ENCODE data around the gene PSMA7.

Gene PSMA7

GRCh38 chr20:62104234-62104789 lies 38.9 kb downstream of the PSMA7 start:
- peaks cover 10% of the 10 kb centered on the region for H3K36me3 Mint-ChIP-seq (ENCODE audit: low read depth)
- DNase-seq (ENCODE audit: low spot score): no peak
- peaks cover 65% of the 10 kb centered on the region for H3K9me3 Mint-ChIP-seq
- H3K4me1 Mint-ChIP-seq (ENCODE audit: low read depth): no peaks in the 10 kb centered on the region
- H3K27ac Mint-ChIP-seq: no peak overlapping the region
- no peak overlapping the region for H3K4me3 Mint-ChIP-seq
- no peaks in the 10 kb centered on the region for H3K27me3 Mint-ChIP-seq (ENCODE audit: low read depth)

- H3K4me1 Mint-ChIP-seq (ENCODE audit: low read depth): no peaks in the 10 kb centered on the region
- peaks cover 6% of the 10 kb centered on the region for H3K36me3 Mint-ChIP-seq (ENCODE audit: low read depth)
- no peak overlapping the region for H3K4me3 Mint-ChIP-seq
- peaks cover 58% of the 10 kb centered on the region for H3K9me3 Mint-ChIP-seq
- H3K27me3 Mint-ChIP-seq (ENCODE audit: low read depth): no peaks in the 10 kb centered on the region
- H3K27ac Mint-ChIP-seq: no peak overlapping the region
- no peak for DNase-seq (ENCODE audit: low spot score)
These were observed 39.5 kb downstream of the PSMA7 start for GRCh38 chr20:62103508-62104233.

- Mint-ChIP-seq H3K4me3 (no peak overlapping the region), H3K36me3 (ENCODE audit: low read depth) (peaks cover 4% of the 10 kb centered on the region), H3K27me3 (ENCODE audit: low read depth) (no peaks in the 10 kb centered on the region), H3K9me3 (peaks cover 36% of the 10 kb centered on the region), H3K27ac (no peak overlapping the region), H3K4me1 (ENCODE audit: low read depth) (no peaks in the 10 kb centered on the region)
- DNase-seq (ENCODE audit: low spot score): no peak
These were observed 42.1 kb downstream of the PSMA7 start for GRCh38 chr20:62101078-62101477.

- no peaks in the 10 kb centered on the region for H3K27me3 Mint-ChIP-seq (ENCODE audit: low read depth)
- H3K4me3 Mint-ChIP-seq: no peak overlapping the region
- H3K36me3 Mint-ChIP-seq (ENCODE audit: low read depth): no peaks in the 10 kb centered on the region
- H3K9me3 Mint-ChIP-seq: peaks cover 18% of the 10 kb centered on the region
- no peaks in the 10 kb centered on the region for H3K4me1 Mint-ChIP-seq (ENCODE audit: low read depth)
- H3K27ac Mint-ChIP-seq: no peak overlapping the region
- DNase-seq (ENCODE audit: low spot score): no peak
These were observed 45.2 kb downstream of the PSMA7 start for GRCh38 chr20:62097881-62098407.

- Mint-ChIP-seq H3K9me3 (peaks cover 23% of the 10 kb centered on the region), H3K4me3 (no peak overlapping the region)
These were observed 46.5 kb downstream of the PSMA7 start for GRCh38 chr20:62096421-62097380.

GRCh38 chr20:62089393-62089792 lies 53.8 kb downstream of the PSMA7 start:
- Mint-ChIP-seq H3K9me3 (peaks cover 7% of the 10 kb centered on the region), H3K4me1 (ENCODE audit: low read depth) (no peaks in the 10 kb centered on the region), H3K36me3 (ENCODE audit: low read depth) (no peaks in the 10 kb centered on the region), H3K27me3 (ENCODE audit: low read depth) (no peaks in the 10 kb centered on the region), H3K4me3 (no peak overlapping the region), H3K27ac (no peak overlapping the region)
- DNase-seq (ENCODE audit: low spot score): no peak

More at GRCh38 chr20:62096421-62097380, 46.5 kb downstream of the PSMA7 start:
- Mint-ChIP-seq H3K27me3 (ENCODE audit: low read depth) (no peaks in the 10 kb centered on the region), H3K4me1 (ENCODE audit: low read depth) (no peaks in the 10 kb centered on the region), H3K36me3 (ENCODE audit: low read depth) (no peaks in the 10 kb centered on the region), H3K27ac (no peak overlapping the region)
- DNase-seq (ENCODE audit: low spot score): no peak

GRCh38 chr20:62088258-62089127 lies 54.7 kb downstream of the PSMA7 start:
- Mint-ChIP-seq H3K9me3 (peaks cover 7% of the 10 kb centered on the region), H3K4me1 (ENCODE audit: low read depth) (no peaks in the 10 kb centered on the region), H3K36me3 (ENCODE audit: low read depth) (no peaks in the 10 kb centered on the region), H3K4me3 (no peak overlapping the region), H3K27ac (no peak overlapping the region), H3K27me3 (ENCODE audit: low read depth) (no peaks in the 10 kb centered on the region)
- no peak for DNase-seq (ENCODE audit: low spot score)

- Mint-ChIP-seq H3K4me3 (no peak overlapping the region), H3K4me1 (ENCODE audit: low read depth) (no peaks in the 10 kb centered on the region), H3K27ac (no peak overlapping the region), H3K36me3 (ENCODE audit: low read depth) (no peaks in the 10 kb centered on the region), H3K27me3 (ENCODE audit: low read depth) (no peaks in the 10 kb centered on the region), H3K9me3 (peaks cover 7% of the 10 kb centered on the region)
- DNase-seq (ENCODE audit: low spot score): no peak
These were observed 55.6 kb downstream of the PSMA7 start for GRCh38 chr20:62087632-62088031.

GRCh38 chr20:62087227-62087626 lies 56.0 kb downstream of the PSMA7 start:
- H3K27me3 Mint-ChIP-seq (ENCODE audit: low read depth): no peaks in the 10 kb centered on the region
- DNase-seq (ENCODE audit: low spot score): no peak
- H3K9me3 Mint-ChIP-seq: peaks cover 6% of the 10 kb centered on the region
- H3K27ac Mint-ChIP-seq: no peak overlapping the region
- no peak overlapping the region for H3K4me3 Mint-ChIP-seq
- no peaks in the 10 kb centered on the region for H3K36me3 Mint-ChIP-seq (ENCODE audit: low read depth)
- H3K4me1 Mint-ChIP-seq (ENCODE audit: low read depth): no peaks in the 10 kb centered on the region

All from T-helper 2 cell treated with Interferon-gamma antibody and Interleukin-4, amounts not matched to agents 5 μg/mL and 100 μg/mL, for 36 hours (primary cell).